KOPT-K1 (cell line): ENCODE data around the gene NEGR1.

Experiments used
- H3K27ac ChIP-seq: fragments of 200-600 bp; sonication (generic); 2 replicates; pipeline ENCODE4 v1.5.1; 2016; ENCODE audit warnings: antibody characterized with exemption, mild to moderate bottlenecking, low read depth, low read length; ENCODE audit not compliant: poor library complexity, severe bottlenecking
- H3K36me3 ChIP-seq: fragments of 200-600 bp; sonication (generic); 2 replicates; pipeline ENCODE4 v1.5.1; 2017; ENCODE audit warnings: antibody characterized with exemption, mild to moderate bottlenecking, low read length, moderate library complexity; ENCODE audit not compliant: insufficient read depth
- H3K9me3 ChIP-seq: fragments of 200-600 bp; sonication (generic); 2 replicates; pipeline ENCODE4 v1.5.1; 2017; ENCODE audit warnings: antibody characterized with exemption, low read length, mild to moderate bottlenecking; ENCODE audit not compliant: insufficient read depth, poor library complexity, severe bottlenecking

NEGR1 gene

GRCh38 chr1:72197786-72198185 is 84.6 kb downstream of the NEGR1 start:
- H3K9me3 ChIP-seq, result no peaks in the 10 kb centered on the region
- H3K27ac ChIP-seq, result no peak overlapping the region
- no peaks in the 10 kb centered on the region for H3K36me3 ChIP-seq

DNA sequence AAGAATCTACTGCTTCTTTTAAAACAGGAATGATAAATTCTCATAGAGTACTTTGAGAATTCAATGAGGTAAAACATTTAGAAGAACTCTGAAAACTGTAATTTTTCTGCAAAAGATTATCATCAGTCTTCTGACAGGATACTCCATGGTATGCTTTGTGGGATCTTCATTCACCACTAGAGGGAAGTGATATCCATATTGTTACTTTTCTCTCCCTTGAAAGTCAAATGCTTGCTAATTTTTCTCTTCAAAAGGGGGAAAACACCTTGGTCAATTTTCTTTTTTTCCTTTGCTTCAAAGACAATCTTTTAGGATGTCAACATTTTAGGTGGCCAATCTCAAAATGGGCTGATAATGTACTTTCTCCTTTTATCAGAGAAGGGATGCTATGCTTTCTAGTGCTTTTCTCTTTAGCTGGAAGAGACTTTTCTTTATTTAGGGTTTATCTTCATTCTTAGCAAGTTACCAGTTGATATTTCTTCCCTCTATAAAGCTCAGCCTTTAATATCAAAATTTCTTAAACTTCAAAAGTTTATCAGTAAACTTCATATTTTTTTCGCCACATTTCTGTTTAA is 95.5 kb downstream of the NEGR1 start:
- H3K27ac ChIP-seq, result no peak overlapping the region
- H3K36me3 ChIP-seq, result no peaks in the 10 kb centered on the region
- no peaks in the 10 kb centered on the region for H3K9me3 ChIP-seq

GRCh38 chr1:72184099-72184701 is 98.1 kb downstream of the NEGR1 start:
- H3K36me3 ChIP-seq, result no peaks in the 10 kb centered on the region
- no peak overlapping the region for H3K27ac ChIP-seq
- no peaks in the 10 kb centered on the region for H3K9me3 ChIP-seq

DNA sequence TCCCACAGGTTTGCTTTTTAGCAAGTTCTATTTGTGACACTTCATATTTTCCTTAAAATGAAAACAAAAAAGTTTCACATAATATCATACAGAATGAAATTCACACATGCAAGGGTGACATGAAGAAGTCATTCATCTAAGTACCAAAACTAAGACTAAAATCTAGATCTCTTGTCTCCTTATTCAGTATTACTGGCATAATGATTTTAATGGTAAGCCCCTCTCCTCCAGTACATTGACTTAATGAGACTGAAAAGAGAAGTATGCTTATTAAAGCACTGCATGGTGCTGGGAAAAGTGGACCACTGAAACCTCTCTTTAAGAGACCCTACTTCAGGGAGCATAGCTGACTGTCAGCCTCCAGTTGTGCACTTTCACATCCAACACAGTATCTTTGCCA is 99.5 kb downstream of the NEGR1 start:
- Histone ChIP-seq H3K27ac (no peak overlapping the region), H3K9me3 (no peaks in the 10 kb centered on the region), H3K36me3 (no peaks in the 10 kb centered on the region)

- no peak overlapping the region for H3K27ac ChIP-seq
- no peaks in the 10 kb centered on the region for H3K36me3 ChIP-seq
- no peaks in the 10 kb centered on the region for H3K9me3 ChIP-seq
Measured at GRCh38 chr1:72178266-72178665, 104.1 kb downstream of the NEGR1 start.

GRCh38 chr1:72177711-72178110 is 104.6 kb downstream of the NEGR1 start:
- H3K36me3 ChIP-seq, result no peaks in the 10 kb centered on the region
- no peak overlapping the region for H3K27ac ChIP-seq
- no peaks in the 10 kb centered on the region for H3K9me3 ChIP-seq

DNA sequence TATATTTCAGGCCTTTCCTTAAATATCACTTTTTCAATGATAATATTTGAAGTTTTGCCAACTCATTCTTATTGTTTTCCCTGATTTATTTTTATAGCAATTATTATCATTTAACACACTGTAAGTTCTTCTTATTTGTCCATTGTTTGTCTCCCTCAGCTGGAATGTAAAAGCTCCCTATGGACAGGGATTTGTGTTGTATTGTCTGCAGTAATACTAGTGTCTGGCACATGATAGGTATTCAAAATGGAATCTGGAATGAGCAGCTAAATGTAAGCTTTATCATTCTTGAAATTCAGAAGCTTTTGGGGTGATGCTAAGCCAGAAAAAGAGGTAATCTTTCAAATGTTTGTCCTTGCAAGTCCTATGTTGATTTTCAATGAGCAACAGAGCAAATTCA is 112.1 kb downstream of the NEGR1 start:
- Histone ChIP-seq H3K27ac (no peak overlapping the region), H3K9me3 (no peaks in the 10 kb centered on the region), H3K36me3 (no peaks in the 10 kb centered on the region)

GRCh38 chr1:72166426-72166825 is 115.9 kb downstream of the NEGR1 start:
- H3K9me3 ChIP-seq, result no peaks in the 10 kb centered on the region
- no peak overlapping the region for H3K27ac ChIP-seq
- H3K36me3 ChIP-seq, result no peaks in the 10 kb centered on the region

GRCh38 chr1:72150508-72150907 is 131.8 kb downstream of the NEGR1 start:
- H3K27ac ChIP-seq, result no peak overlapping the region
- H3K36me3 ChIP-seq, result no peaks in the 10 kb centered on the region
- no peaks in the 10 kb centered on the region for H3K9me3 ChIP-seq

DNA sequence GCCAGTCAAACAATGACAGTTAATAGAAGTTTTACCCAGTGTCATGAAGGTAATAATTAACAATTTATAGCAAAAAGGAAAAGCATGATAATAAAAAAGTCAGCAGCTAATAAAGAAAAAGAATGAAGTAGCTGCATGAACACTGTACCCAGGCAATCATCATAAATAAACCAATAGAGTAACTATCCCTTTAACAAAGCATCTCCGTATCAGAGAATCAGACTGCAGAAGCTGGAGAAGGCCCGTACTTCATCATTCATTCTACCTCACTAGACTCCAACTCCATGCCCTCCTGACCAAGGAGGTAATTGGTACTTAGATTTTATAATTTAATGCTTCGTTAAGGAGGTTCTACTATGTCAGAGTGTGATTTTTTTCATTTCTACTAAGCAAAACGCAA is 140.5 kb downstream of the NEGR1 start:
- Histone ChIP-seq H3K9me3 (no peaks in the 10 kb centered on the region), H3K27ac (no peak overlapping the region), H3K36me3 (no peaks in the 10 kb centered on the region)

- Histone ChIP-seq H3K36me3 (no peaks in the 10 kb centered on the region), H3K27ac (no peak overlapping the region), H3K9me3 (no peaks in the 10 kb centered on the region)
Measured at GRCh38 chr1:72140222-72140621, 142.1 kb downstream of the NEGR1 start.

- Histone ChIP-seq H3K9me3 (no peaks in the 10 kb centered on the region), H3K36me3 (no peaks in the 10 kb centered on the region), H3K27ac (no peak overlapping the region)
Measured at GRCh38 chr1:72137656-72138055, 144.7 kb downstream of the NEGR1 start.

GRCh38 chr1:72129869-72130268 is 152.5 kb downstream of the NEGR1 start:
- Histone ChIP-seq H3K9me3 (no peaks in the 10 kb centered on the region), H3K27ac (no peak overlapping the region), H3K36me3 (no peaks in the 10 kb centered on the region)

- H3K9me3 ChIP-seq, result no peaks in the 10 kb centered on the region
- no peaks in the 10 kb centered on the region for H3K36me3 ChIP-seq
- no peak overlapping the region for H3K27ac ChIP-seq
Measured at GRCh38 chr1:72122099-72122880, 160.0 kb downstream of the NEGR1 start.

- Histone ChIP-seq H3K9me3 (no peaks in the 10 kb centered on the region), H3K27ac (no peak overlapping the region), H3K36me3 (no peaks in the 10 kb centered on the region)
Measured at GRCh38 chr1:72119491-72119890, 162.8 kb downstream of the NEGR1 start.

GRCh38 chr1:72117621-72118020 is 164.7 kb downstream of the NEGR1 start:
- H3K27ac ChIP-seq, result no peak overlapping the region
- no peaks in the 10 kb centered on the region for H3K9me3 ChIP-seq
- no peaks in the 10 kb centered on the region for H3K36me3 ChIP-seq
